GM19240 (cell line): Measurements from ENCODE around the gene GLIS2.

Experiments used
- DNase-seq: peaks from one replicate; pipeline ENCODE4 v3.0.0; 2011; ENCODE audit warnings: low spot score; ENCODE audit not compliant: insufficient read length

The GLIS2 gene

DNA sequence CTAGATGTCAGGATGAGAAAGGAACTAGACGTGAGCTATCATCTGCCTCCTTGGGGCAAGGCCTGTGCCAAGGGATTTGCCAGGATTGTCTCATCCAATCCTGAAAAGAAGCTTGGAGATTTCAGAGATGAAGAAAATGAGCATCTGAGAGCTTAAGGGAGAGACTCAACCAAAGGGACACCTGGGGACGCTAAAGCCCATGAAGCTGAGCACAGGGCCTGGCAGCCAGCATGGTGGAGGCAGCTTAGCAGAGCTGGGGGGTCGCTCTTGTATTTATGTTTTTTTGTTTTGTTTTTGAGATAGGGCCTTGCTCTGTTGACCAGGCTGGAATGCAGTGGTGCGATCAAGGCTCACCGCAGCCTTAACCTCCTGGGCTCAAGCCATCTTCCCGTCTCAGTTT lies 18.4 kb upstream of the GLIS2 start:
- DNase-seq: no peak

- no peak for DNase-seq
Observed at GRCh38 chr16:4298761-4299522, 16.9 kb upstream of the GLIS2 start.

DNA sequence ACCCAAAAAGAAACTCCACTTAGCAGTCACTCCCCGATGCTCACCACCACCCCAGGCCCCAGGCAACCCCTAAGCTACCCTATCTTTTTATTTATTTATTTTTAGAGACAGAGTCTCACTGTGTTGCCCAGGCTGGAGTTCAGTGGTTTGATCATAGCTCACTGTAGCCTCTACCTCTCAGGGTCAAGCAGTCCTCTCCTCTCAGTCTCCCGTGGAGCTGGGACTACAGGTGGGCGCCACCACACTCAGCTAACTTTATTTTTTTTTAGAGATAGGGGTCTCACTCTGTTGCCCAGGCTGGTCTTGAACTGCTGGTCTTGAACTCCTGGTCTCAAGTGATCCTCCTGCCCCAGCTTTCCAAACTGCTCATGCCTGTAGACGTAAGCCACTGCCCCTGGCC lies 14.7 kb upstream of the GLIS2 start:
- no peak for DNase-seq

GRCh38 chr16:4301968-4302367 lies 13.9 kb upstream of the GLIS2 start:
- DNase-seq: no peak

GRCh38 chr16:4303973-4304372 lies 11.9 kb upstream of the GLIS2 start:
- DNase-seq: no peak

DNA sequence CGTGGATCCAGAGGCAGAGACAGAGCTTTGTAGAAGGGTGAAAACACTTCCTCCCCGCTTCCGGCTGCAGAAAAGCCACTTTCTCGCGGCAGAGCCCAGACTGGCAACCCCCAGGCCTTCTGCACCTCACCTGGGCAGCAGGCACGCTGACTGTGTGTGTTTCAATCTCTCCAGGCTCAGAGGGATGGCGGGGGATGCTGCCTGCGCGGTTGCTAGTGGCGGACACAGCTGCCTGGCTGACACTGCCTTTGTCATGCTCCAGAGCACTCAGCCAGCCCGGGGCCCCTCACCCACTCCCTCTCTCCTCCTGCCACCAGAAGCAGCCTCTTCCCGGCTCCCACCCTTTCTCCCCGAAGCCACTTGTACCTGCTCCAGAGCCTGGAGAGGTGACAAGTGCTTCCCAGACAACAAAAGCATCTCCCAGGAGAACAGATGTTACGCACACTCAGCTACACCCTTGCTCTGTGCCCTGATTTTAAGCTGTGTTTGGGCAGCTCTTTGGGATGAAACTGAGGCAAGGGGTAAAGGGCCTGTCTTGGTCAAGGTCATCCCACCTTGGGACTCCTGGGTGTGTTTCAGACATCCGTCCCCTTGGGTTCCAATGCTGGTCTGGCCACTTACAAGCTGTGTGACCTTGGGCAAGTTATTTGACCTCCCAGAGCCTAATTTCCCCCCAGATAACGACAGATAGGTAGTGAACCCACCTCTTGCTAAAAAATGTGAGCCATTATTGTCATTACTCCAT lies 9.2 kb upstream of the GLIS2 start:
- no peak for DNase-seq

DNA sequence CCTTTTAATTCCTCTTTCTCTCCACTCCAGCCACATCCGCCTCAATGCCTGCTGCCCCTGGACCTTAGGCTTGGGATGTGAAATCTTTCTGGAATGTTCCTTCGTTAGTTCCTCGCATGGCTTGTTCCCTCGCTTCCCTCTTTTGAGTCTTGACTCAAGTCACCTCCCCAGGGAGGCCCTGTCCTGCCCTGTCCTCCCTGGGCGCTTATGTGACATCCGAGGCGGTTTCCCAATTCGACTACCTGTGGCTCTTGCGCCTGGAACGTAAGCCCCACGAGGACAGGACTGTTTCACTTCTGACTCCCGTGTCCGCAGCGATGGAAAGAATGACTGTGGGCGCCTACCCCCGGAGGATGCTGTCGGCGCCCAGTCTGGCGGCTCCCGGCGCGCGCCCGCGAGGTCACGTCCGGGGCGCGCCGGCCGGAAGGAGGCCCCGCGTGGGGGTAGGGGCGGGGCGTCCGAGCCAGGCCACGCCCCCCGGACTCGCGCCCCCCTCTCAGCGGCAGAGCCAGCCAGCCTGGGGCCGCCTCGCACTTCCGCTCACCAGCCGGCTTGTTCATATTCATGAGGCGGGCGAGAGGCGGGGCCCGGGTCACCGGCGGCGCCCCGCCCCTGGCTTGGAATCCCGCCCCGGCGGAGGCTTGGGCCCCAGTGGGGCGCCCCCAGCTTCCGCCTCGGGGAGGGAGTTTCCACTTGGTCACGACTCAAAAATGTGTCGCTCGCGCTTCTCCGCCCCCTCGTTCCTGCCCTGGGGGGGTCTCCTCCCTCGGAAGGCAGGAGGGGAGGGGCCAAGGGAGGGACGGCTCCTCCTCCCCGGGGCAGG lies 8.4 kb upstream of the GLIS2 start:
- peak; percentile 93 for DNase-seq

- no peak for DNase-seq
Observed at GRCh38 chr16:4309102-4309832, 6.6 kb upstream of the GLIS2 start.

DNA sequence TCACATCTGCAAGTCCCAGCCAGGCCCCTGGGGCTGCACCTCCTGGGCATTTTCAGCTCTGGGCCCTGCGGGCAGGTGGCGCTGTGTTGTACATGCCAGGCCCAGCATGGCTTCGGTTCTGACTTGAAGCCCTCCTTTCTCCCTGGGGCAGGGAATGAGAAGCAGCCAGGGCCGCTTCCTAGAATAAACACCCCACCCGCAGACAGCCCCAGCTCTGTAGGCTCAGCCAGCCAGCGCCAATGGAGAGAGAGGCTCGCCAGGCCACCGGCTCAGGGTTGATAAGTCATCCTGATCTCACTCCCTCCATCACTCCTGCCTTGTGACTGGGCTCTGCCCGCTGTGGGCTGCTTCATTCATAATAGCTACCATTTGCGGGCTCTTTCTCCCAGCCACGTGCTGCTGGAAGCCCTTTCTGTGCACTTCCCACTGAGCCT lies 6.0 kb upstream of the GLIS2 start:
- DNase-seq: no peak

DNA sequence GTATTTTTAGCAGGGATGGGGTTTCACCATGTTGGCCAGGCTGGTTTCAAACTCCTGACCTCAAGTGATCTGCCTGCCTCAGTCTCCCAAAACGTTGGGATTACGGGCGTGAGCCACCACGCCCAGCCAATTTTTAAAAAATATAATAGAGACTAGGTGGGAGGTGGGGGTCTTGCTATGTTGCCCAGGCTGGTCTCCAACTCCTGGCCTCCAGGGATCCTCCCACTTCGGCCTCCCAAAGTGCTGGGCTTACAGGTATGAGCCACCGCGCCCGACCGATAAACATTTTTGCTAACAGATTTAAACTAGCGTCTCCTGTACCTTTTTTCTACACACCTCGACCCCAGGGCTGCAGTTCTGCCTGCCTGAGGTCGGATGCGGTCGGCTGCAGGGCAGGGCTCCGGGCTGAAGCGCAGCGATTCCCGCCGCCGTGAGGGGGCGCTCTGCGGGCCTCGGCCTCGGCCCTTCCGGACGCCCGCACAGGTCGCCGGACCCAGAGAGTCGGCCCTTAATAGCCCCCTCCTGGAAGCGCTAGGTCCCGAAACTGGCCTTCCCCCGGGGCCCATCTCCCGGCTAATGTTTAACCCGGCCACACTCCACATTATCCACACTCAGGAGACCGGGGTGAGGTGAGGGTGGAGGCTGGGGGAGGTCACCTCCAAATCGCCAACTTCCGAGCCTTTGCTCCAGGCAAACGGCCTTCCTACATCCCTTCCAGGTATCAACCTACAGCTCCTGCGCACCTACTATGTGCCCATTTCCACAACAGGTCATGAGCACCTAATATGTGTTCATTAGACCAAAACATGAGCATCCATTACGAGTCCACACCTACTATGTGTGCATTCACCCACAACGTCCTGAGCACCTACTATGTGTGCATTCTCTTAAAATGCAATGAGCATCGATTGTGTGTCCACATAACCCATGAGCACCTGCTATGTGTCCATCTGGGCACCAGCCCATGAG lies 2.0 kb upstream of the GLIS2 start:
- peak; percentile 75 for DNase-seq

DNA sequence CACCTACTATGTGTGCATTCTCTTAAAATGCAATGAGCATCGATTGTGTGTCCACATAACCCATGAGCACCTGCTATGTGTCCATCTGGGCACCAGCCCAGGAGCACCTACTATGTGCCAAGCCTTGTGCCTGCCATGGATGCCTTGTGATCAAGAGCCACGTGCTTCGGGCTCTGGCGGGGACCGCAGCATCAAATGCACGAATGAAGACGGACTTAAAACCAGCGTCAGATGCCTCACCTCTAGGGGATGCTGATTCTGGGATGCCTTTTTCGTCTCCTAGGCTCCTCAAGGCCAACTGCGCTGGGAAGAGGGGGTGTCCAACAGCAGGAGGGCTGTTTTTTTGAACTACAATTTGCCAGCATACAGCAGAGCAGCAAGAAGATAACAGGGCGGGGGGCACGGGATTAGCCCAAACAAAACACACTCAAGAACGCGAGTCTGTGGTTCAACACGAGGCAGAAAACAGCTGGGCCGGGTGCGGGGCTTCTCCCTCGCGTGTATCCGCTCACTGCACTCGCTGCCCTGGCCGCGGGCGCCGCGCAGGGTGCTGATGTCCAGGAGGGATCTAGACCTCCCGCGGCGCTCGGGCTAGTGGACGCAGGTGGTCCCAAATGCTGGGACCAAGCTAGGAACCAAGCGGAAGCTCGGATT lies 1.2 kb upstream of the GLIS2 start:
- DNase-seq: no peak

- DNase-seq: no peak
Observed at GRCh38 chr16:4316108-4316863, 419 bp downstream of the GLIS2 start.

DNA sequence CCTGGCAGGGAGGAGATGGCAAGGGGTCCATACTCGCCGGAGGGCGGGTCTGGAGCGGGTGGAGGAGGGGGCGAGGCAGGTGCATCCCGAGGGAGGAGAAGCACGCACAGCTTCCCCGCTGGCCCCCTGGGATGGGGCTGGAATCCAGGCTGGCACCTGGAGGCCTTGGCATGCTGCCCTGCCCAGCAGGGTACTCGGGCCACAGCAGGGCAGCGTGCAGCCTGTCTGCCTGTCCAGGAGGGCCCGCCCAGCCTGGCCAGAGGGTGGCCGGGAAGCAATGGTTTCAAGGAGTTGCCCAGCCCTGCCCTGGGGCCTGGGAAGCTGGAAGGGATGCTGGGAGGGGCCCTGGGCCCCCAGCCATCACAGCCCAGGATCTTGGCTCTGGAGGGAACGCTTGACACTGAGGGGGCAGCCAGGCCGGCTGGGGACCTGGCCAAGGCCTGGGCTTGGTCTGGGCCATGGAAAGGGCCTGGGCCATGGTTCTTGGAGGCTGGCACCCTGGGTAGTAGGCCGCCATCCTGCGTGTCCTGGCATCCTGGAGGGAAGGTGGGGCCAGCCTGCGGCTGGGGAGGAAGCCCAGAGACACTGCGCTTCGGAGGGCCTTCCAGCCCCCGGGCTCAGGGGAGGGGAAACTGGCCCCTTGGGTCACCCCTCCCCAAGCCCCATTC lies 1.1 kb downstream of the GLIS2 start:
- no peak for DNase-seq

DNA sequence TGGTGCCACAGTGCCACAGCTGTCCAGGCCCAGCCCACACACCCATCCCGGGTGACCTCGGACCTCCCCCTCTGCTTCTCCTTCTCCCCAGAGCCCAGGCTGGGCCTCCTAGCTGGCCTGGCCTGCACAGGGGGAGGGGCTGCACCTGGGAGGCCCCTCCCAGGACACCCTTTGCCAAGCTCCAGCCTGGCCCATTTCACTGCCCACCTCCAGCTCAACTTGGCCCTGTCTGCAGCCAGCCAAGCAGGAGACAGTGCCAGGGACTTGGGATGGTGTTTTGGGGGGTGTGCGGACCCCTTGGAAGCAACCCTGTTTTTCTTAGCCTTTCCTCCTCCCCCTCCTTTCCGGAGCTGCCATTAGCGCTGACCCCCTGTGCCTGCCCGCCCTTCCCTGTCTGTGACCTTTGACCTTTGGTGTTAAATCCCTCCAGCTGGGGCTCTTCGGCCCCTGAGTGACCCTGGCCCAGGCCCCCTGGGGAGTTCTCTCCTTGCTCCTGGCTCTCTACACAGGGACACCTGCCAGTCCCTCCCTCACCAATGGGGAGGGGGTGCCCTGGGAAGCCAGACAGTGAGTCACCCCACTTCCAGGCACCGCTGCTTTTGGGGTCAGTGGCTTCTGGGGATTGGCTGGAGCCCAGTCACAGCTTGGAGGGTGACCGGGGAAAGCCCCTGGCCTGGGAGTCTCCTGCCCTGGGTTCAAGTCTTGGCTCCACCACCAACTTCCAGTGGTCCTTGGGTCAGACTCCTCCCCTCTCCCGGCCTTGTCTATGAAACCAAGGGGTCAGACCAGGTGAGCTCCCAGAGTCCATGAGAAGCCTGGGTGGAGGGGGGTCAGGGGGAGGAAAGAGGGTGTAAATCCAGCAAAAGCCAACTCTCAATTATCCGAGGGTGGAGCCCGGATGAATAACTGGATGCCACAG lies 1.9 kb downstream of the GLIS2 start:
- no peak for DNase-seq

- DNase-seq: no peak
Observed at GRCh38 chr16:4318451-4318910, 2.6 kb downstream of the GLIS2 start.

- no peak for DNase-seq
Observed at GRCh38 chr16:4318967-4319366, 3.1 kb downstream of the GLIS2 start.
